ENCODE results near the gene ASB16. TPM values are rescaled to one million over a fixed set of nuclear protein-coding genes. Genes with fewer than 3 reads are reported as not detected.

ASB16 gene, protein sequence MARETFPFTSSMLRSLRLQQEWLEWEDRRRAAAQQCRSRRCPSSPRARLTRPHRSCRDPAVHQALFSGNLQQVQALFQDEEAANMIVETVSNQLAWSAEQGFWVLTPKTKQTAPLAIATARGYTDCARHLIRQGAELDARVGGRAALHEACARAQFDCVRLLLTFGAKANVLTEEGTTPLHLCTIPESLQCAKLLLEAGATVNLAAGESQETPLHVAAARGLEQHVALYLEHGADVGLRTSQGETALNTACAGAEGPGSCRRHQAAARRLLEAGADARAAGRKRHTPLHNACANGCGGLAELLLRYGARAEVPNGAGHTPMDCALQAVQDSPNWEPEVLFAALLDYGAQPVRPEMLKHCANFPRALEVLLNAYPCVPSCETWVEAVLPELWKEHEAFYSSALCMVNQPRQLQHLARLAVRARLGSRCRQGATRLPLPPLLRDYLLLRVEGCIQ
- not detected in 2 replicates for total RNA-seq

DNA sequence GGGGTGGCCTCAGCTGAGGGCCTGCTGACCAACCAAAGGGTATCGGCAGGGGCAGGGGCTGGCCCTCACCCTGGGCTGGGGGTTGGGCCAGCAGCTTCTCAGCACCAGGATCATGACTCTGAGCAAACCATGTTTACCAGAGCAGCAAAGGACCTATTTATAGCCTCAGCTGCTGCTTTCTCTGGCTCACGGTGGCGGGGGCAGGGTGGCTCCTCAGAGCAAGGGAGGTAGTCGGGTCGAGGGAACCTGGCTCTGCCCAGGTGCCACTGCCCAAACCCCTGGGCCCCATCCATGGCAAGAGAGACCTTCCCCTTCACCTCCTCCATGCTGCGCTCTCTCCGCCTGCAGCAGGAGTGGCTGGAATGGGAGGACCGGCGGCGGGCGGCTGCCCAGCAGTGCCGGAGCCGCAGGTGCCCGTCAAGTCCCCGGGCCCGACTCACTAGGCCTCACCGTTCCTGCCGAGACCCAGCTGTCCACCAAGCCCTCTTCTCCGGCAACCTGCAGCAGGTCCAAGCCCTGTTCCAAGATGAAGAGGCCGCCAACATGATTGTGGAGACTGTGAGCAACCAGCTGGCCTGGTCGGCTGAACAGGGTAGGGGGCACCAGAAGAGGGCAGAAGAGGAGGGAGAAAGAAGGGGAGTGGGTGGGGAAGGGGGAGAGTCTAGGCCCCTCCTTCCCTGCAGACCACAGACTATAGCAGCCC lies at the start of gene ASB16:
Gene ASB16, plus strand, starts transcription at position 206 of the 703 bp plus-strand sequence. Its CDS starts 86 bp downstream, at position 292.
- Mint-ChIP-seq H3K4me3 (no peak within 1 kb of the TSS), H3K4me1 (peaks cover 9% of the 10 kb centered on the region), H3K36me3 (ENCODE audit: low read depth) (peaks cover 5% of the 10 kb centered on the region), H3K27me3 (no peaks in the 10 kb centered on the region), H3K9me3 (no peaks in the 10 kb centered on the region), H3K27ac (no peak within 1 kb of the TSS)
- intact Hi-C loops (cut with micrococcal nuclease): no loop called here
- CTCF ChIA-PET: no interaction called here
- ATAC-seq (ENCODE audit: low read depth) (no peak), DNase-seq (no peak)
- POLR2A ChIA-PET: no interaction called here
- TF ChIP-seq, protein P1, sequence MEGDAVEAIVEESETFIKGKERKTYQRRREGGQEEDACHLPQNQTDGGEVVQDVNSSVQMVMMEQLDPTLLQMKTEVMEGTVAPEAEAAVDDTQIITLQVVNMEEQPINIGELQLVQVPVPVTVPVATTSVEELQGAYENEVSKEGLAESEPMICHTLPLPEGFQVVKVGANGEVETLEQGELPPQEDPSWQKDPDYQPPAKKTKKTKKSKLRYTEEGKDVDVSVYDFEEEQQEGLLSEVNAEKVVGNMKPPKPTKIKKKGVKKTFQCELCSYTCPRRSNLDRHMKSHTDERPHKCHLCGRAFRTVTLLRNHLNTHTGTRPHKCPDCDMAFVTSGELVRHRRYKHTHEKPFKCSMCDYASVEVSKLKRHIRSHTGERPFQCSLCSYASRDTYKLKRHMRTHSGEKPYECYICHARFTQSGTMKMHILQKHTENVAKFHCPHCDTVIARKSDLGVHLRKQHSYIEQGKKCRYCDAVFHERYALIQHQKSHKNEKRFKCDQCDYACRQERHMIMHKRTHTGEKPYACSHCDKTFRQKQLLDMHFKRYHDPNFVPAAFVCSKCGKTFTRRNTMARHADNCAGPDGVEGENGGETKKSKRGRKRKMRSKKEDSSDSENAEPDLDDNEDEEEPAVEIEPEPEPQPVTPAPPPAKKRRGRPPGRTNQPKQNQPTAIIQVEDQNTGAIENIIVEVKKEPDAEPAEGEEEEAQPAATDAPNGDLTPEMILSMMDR (IDR thresholded peaks at IDR 0.05): no peak

DNA sequence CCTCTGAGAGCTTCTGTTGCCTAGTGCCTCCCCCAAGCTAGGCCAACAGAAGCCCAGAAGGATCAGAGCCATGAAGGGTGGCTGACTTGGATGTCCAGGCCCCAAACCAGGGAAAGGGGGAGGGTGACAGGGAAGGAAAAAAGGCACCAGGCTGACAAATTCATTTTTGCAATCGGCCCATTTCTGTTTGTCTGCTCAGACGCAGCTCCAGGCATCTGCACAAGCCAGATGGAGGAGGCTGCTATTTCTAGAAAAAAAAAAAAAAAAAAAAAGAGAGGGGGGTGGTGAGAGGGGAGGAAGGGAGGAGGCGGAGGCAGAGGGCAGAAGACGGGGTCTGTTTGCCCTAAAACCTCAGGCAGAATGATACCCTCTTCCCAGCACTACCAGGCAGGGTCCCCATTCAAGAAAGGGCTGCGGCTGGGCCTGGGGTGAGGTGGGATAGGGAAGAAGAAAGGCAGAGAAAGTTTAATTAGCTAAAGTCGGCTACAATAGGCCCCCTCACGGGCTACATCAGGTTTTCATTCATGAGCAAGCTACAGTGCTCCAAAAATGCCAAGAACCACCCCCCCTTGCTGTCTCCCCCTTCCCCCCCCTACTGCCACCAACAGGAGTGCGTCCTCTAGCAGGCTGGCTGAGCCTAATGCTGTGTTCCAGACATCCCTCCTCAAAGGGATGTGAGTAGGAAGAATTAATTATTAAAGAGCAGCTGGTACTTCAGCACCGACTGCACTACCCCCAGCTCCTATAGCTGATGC lies 49.5 kb upstream of the ASB16 start:
- intact Hi-C loops (cut with micrococcal nuclease): loop anchor here (5.0 kb wide), 4 partner anchors 114 to 381 kb away; partner anchors contain the start of genes GPATCH8 and GRN
- POLR2A ChIA-PET: interaction anchor here (0.6 to 3.2 kb wide), 7 partner anchors 21 to 1127 kb away, joined by 3 to 30 read pairs (median 5); partner anchors contain the start of genes G6PC3 and HROB
- peak overlapping the region; percentile 18 for H3K27ac Mint-ChIP-seq

DNA sequence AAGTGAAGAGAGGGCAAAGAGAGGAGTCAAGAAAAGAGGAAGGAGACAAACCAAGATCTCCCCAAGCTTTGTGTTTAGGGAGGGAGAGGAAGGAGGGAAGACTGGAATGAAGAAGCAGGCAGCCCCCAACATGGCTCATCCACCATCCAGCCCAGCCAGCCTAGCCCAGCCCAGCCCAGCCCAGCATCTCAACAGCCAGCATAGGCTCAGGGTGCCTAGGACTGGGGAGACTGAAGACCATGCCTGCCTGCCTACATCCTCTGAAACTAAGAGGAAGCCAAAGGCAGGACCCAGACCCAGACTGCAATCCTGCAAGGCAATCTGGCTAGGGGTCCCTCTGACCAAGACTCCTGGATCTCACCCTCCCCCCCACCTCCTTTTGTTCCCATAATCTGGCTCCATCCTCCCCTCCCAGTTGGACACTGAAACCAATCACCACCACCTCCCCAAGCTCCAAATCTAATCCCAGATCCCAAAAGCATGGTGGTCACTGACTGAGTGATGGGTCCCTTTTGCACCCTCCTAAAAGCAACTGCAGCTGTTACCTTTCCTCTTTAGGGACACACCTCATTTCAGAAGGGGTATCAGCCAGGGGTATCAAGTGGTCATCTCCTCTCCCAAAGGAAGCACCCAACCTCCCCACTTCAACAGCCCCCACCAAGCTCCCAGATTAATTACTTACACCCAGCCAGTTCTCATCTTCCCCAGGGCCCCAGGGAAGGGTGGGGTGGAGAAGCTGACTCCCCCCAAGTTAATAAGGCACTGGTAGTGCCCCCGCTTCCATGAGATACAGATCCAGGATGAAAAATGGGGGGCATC lies 48.3 kb upstream of the ASB16 start:
- no peak for DNase-seq
- ChIA-PET POLR2A (interaction anchor here (0.7 to 3.2 kb wide), 8 partner anchors 11 to 807 kb away, joined by 3 to 30 read pairs (median 12); partner anchors contain the start of genes G6PC3, LSM12 and TMUB2), CTCF (no interaction called here)
- Mint-ChIP-seq H3K27ac (peak overlapping the region; percentile 77), H3K4me1 (peaks cover 54% of the 10 kb centered on the region), H3K4me3 (peak overlapping the region; percentile 95), H3K27me3 (no peaks in the 10 kb centered on the region), H3K36me3 (ENCODE audit: low read depth) (peaks cover 16% of the 10 kb centered on the region), H3K9me3 (no peaks in the 10 kb centered on the region)
- TF ChIP-seq, protein P1 (IDR thresholded peaks at IDR 0.05): no peak
- ATAC-seq (ENCODE audit: low read depth): no peak
- intact Hi-C loops (cut with micrococcal nuclease): loop anchor here (5.0 kb wide), 4 partner anchors 115 to 380 kb away; partner anchors contain the start of genes GPATCH8 and GRN

More for the DNA sequence above, 49.5 kb upstream of the ASB16 start:
- ATAC-seq (ENCODE audit: low read depth): no peak
- Mint-ChIP-seq H3K4me3 (no peak overlapping the region), H3K9me3 (no peaks in the 10 kb centered on the region), H3K36me3 (ENCODE audit: low read depth) (peaks cover 28% of the 10 kb centered on the region), H3K27me3 (no peaks in the 10 kb centered on the region), H3K4me1 (peaks cover 61% of the 10 kb centered on the region)
- DNase-seq: no peak
- CTCF ChIA-PET: no interaction called here
- TF ChIP-seq, protein P1 (IDR thresholded peaks at IDR 0.05): no peak

DNA sequence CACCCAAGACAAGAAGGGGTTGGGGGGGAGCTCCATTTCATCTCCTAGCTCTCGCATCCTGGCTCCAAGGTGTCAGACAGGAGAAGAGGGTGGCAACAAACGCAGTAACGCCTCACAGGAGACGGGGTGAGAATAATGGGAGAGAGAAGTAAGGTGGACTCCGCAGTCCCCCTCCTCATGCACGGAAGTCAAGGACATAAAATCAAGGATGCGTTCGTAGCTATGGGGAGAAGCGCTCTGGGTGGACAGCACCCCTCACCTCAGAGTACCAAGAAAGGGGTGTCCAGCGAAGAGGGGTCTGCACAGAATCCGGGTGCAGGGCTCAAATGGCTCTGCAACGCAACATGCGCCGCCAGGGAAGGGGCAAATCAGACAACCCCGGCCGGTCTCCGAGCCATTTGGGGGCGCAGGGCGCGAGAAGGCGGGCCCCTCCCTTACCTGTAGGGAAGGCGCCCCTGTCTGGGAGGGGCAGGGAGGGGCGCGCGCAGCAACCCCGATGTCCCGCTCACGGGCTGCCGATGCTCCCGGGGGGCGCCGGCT lies 47.6 kb upstream of the ASB16 start:
- ChIA-PET CTCF (interaction anchor here (0.6 to 1.3 kb wide), 9 partner anchors 9 to 231 kb away, joined by 3 to 7 read pairs (median 3); partner anchors contain the start of genes GRN and UBTF), POLR2A (interaction anchor here (0.7 to 3.2 kb wide), 23 partner anchors 7 to 807 kb away, joined by 3 to 30 read pairs (median 4); partner anchors contain the start of genes ATXN7L3, DHX8, G6PC3 and LSM12)
- peak; percentile 4 for ATAC-seq (ENCODE audit: low read depth)
- H3K36me3 Mint-ChIP-seq (ENCODE audit: low read depth): peaks cover 14% of the 10 kb centered on the region
- peaks cover 54% of the 10 kb centered on the region for H3K4me1 Mint-ChIP-seq
- no peak for DNase-seq
- H3K9me3 Mint-ChIP-seq: no peaks in the 10 kb centered on the region
- intact Hi-C loops (cut with micrococcal nuclease): loop anchor here (1.0 to 5.0 kb wide), 10 partner anchors 18 to 379 kb away; partner anchors contain the start of genes G6PC3, GPATCH8, GRN and HROB
- H3K27ac Mint-ChIP-seq: peak overlapping the region; percentile 77
- H3K27me3 Mint-ChIP-seq: no peaks in the 10 kb centered on the region
- H3K4me3 Mint-ChIP-seq: peak overlapping the region; percentile 95
- TF ChIP-seq, protein P1 (IDR thresholded peaks at IDR 0.05): no peak

Measured in activated B cell treated with CpG ODN at 0.5 μM for 24 hours (primary cell).